K562 (cell line): Measurements from ENCODE around the gene ANKRD65. TPM values are rescaled to one million over a fixed set of nuclear protein-coding genes. Genes with fewer than 3 reads are reported as not detected.

Experiments used
- BRCA1 ChIP-seq, 2 experiments: fragments of 450-650 bp in 1 of 2; sonication (generic) in 1 of 2; formaldehyde crosslinking in 1 of 2; IDR thresholded peaks; 2 replicates each; pipeline versions ENCODE4 v1.5.0 to v1.6.1; 2017 to 2020; ENCODE audit warnings: mild to moderate bottlenecking in 1 of 2, missing genetic modification reagents in 1 of 2
- FOSL1 ChIP-seq: fragments of 200-800 bp; sonication (Bioruptor generic); conservative IDR thresholded peaks from 2 replicates; pipeline ENCODE4 v1.6.1; 2016; ENCODE audit warnings: missing genetic modification characterization, missing compliant biosample characterization
- PRMT5 ChIP-seq: sonication (generic); formaldehyde crosslinking; IDR thresholded peaks from 2 replicates; pipeline ENCODE4 v1.5.0; 2020; ENCODE audit warnings: missing genetic modification reagents
- RCOR1 ChIP-seq, 2 experiments: IDR thresholded peaks; 2 replicates each; pipeline ENCODE4 v1.6.1; 2012; ENCODE audit warnings: low read depth in 2 of 2, low read length in 2 of 2, borderline replicate concordance in 1 of 2, improper control_type of control experiment in 1 of 2
- STAT5A ChIP-seq: IDR thresholded peaks from 2 replicates; pipeline ENCODE4 v1.6.1; 2012; ENCODE audit warnings: low read length, inconsistent platforms, borderline replicate concordance
- ZNF785 ChIP-seq: fragments of 250-450 bp; sonication (Bioruptor Pico); IDR thresholded peaks from 2 replicates; pipeline ENCODE4 v1.4.0; 2020; ENCODE audit warnings: mild to moderate bottlenecking
- polyA plus RNA-seq, 8 experiments: library from polyadenylated mRNA; depleted of rRNA in 4 of 8; stranded (reverse) in 5 of 8; unstranded in 3 of 8; fragments of >200 nt; fragmentation: Nextera tagmentation in 2 of 8; fragmentation: Illumina TruSeq in 1 of 8; extraction: Ambion mirVana in 2 of 8; extraction: Trizol in 1 of 8; gene quantifications; 2 replicates each; pipeline versions ENCODE4 v1.2.1 to v1.2.3, GENCODE V29; 2011 to 2014; ENCODE audit warnings: inconsistent platforms in 1 of 8, missing spikeins in 1 of 8
- total RNA-seq, 7 experiments: library from RNA; depleted of rRNA in 6 of 7; stranded (reverse); fragments of >200 nt in 6 of 7; fragmentation: Illumina TruSeq in 2 of 7; extraction: Trizol in 2 of 7; gene quantifications; 2 replicates each; pipeline versions ENCODE4 v1.2.1 to v1.2.3, GENCODE V29; 2011 to 2021; ENCODE audit warnings: low replicate concordance in 1 of 7
- TF ChIP-seq, protein P1 (sequence below): sonication (generic); formaldehyde crosslinking; IDR thresholded peaks from 2 replicates; pipeline ENCODE4 v1.8.0; 2023; ENCODE audit warnings: mild to moderate bottlenecking, missing genetic modification reagents
- TF ChIP-seq, protein P2 (sequence below): fragments of 250-450 bp; sonication (Bioruptor Pico); IDR thresholded peaks from 2 replicates; pipeline ENCODE4 v1.4.0; 2020; ENCODE audit warnings: mild to moderate bottlenecking, moderate library complexity, borderline replicate concordance
- TF ChIP-seq, protein P3 (sequence below): fragments of 450-650 bp; IDR thresholded peaks from 2 replicates; pipeline ENCODE4 v1.6.1; 2014; ENCODE audit warnings: low read depth, mild to moderate bottlenecking, moderate library complexity, borderline replicate concordance
- TF ChIP-seq, protein P4 (sequence below), 2 experiments: fragments of 450-650 bp; formaldehyde crosslinking in 1 of 2; IDR thresholded peaks; 2 replicates each; pipeline versions ENCODE4 v1.4.0 to v1.6.1; 2014 to 2020; ENCODE audit warnings: mild to moderate bottlenecking in 2 of 2, borderline replicate concordance in 1 of 2, low read depth in 1 of 2

The ANKRD65 gene
- total and polyA plus RNA-seq, 9 of the 15 experiments (the other 6 are each of a cell fraction or from before 2014, with no cell fraction given), result not detected

DNA sequence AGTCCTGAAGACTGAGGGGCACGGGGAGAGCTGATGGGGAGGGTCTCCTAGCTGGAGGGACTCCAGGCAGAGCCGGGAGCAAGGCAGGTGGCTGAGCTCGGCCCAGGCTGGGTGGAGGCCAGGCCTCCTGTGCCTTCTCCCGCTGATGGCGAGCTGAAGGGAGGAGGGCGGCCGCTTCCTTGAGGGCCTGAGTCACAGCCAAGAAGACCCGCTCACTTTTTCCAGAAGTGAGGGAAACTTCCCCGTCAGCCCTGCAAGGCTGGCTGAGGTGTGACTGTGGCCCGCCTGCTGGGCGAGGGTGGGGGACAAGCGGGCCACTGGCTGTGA is 12.7 kb upstream of the ANKRD65 start (continued):
- TF ChIP-seq, protein P1, sequence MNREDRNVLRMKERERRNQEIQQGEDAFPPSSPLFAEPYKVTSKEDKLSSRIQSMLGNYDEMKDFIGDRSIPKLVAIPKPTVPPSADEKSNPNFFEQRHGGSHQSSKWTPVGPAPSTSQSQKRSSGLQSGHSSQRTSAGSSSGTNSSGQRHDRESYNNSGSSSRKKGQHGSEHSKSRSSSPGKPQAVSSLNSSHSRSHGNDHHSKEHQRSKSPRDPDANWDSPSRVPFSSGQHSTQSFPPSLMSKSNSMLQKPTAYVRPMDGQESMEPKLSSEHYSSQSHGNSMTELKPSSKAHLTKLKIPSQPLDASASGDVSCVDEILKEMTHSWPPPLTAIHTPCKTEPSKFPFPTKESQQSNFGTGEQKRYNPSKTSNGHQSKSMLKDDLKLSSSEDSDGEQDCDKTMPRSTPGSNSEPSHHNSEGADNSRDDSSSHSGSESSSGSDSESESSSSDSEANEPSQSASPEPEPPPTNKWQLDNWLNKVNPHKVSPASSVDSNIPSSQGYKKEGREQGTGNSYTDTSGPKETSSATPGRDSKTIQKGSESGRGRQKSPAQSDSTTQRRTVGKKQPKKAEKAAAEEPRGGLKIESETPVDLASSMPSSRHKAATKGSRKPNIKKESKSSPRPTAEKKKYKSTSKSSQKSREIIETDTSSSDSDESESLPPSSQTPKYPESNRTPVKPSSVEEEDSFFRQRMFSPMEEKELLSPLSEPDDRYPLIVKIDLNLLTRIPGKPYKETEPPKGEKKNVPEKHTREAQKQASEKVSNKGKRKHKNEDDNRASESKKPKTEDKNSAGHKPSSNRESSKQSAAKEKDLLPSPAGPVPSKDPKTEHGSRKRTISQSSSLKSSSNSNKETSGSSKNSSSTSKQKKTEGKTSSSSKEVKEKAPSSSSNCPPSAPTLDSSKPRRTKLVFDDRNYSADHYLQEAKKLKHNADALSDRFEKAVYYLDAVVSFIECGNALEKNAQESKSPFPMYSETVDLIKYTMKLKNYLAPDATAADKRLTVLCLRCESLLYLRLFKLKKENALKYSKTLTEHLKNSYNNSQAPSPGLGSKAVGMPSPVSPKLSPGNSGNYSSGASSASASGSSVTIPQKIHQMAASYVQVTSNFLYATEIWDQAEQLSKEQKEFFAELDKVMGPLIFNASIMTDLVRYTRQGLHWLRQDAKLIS, result no peak
- no peak for TF ChIP-seq ZNF785 (CRISPR knock-in tag)
- TF ChIP-seq, protein P2, sequence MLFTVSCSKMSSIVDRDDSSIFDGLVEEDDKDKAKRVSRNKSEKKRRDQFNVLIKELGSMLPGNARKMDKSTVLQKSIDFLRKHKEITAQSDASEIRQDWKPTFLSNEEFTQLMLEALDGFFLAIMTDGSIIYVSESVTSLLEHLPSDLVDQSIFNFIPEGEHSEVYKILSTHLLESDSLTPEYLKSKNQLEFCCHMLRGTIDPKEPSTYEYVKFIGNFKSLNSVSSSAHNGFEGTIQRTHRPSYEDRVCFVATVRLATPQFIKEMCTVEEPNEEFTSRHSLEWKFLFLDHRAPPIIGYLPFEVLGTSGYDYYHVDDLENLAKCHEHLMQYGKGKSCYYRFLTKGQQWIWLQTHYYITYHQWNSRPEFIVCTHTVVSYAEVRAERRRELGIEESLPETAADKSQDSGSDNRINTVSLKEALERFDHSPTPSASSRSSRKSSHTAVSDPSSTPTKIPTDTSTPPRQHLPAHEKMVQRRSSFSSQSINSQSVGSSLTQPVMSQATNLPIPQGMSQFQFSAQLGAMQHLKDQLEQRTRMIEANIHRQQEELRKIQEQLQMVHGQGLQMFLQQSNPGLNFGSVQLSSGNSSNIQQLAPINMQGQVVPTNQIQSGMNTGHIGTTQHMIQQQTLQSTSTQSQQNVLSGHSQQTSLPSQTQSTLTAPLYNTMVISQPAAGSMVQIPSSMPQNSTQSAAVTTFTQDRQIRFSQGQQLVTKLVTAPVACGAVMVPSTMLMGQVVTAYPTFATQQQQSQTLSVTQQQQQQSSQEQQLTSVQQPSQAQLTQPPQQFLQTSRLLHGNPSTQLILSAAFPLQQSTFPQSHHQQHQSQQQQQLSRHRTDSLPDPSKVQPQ (CRISPR knock-in tag), result no peak
- peak; percentile 62; the same call in 1 of the 2 replicates for TF ChIP-seq FOSL1 (tag)
- TF ChIP-seq BRCA1 (IDR thresholded peaks at IDR 0.05), result no peak
- no peak for TF ChIP-seq BRCA1 (CRISPR knock-in tag; IDR thresholded peaks at IDR 0.05)
- TF ChIP-seq, protein P3, sequence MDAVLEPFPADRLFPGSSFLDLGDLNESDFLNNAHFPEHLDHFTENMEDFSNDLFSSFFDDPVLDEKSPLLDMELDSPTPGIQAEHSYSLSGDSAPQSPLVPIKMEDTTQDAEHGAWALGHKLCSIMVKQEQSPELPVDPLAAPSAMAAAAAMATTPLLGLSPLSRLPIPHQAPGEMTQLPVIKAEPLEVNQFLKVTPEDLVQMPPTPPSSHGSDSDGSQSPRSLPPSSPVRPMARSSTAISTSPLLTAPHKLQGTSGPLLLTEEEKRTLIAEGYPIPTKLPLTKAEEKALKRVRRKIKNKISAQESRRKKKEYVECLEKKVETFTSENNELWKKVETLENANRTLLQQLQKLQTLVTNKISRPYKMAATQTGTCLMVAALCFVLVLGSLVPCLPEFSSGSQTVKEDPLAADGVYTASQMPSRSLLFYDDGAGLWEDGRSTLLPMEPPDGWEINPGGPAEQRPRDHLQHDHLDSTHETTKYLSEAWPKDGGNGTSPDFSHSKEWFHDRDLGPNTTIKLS, result no peak
- TF ChIP-seq STAT5A, result no peak
- TF ChIP-seq, protein P4, sequence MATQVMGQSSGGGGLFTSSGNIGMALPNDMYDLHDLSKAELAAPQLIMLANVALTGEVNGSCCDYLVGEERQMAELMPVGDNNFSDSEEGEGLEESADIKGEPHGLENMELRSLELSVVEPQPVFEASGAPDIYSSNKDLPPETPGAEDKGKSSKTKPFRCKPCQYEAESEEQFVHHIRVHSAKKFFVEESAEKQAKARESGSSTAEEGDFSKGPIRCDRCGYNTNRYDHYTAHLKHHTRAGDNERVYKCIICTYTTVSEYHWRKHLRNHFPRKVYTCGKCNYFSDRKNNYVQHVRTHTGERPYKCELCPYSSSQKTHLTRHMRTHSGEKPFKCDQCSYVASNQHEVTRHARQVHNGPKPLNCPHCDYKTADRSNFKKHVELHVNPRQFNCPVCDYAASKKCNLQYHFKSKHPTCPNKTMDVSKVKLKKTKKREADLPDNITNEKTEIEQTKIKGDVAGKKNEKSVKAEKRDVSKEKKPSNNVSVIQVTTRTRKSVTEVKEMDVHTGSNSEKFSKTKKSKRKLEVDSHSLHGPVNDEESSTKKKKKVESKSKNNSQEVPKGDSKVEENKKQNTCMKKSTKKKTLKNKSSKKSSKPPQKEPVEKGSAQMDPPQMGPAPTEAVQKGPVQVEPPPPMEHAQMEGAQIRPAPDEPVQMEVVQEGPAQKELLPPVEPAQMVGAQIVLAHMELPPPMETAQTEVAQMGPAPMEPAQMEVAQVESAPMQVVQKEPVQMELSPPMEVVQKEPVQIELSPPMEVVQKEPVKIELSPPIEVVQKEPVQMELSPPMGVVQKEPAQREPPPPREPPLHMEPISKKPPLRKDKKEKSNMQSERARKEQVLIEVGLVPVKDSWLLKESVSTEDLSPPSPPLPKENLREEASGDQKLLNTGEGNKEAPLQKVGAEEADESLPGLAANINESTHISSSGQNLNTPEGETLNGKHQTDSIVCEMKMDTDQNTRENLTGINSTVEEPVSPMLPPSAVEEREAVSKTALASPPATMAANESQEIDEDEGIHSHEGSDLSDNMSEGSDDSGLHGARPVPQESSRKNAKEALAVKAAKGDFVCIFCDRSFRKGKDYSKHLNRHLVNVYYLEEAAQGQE (IDR thresholded peaks at IDR 0.05; ENCODE audit: borderline replicate concordance), result no peak
- TF ChIP-seq, protein P4 (CRISPR knock-in tag; IDR thresholded peaks at IDR 0.05; ENCODE audit: low read depth), result no peak; the same call in 1 of the 2 replicates
- TF ChIP-seq PRMT5, result no peak
- TF ChIP-seq RCOR1 (IDR thresholded peaks at IDR 0.05; ENCODE audit: borderline replicate concordance in 1 of 2, low read depth in 2 of 2, low read length in 2 of 2), result no peak
